CD4-positive, alpha-beta T cell treated with Interleukin-1 beta for 1 hour (primary cell): ENCODE measurements around the gene IRAK2.
"Not testable (repeated sequence)": the region's sequence is repeated elsewhere in the genome, so short reads cannot be mapped to it uniquely, and the experiment has no call there.

ENCODE experiments used
- DNase-seq, 2 donors: peaks; one replicate each; pipeline ENCODE4 v3.0.0-alpha.2; 2020 to 2022

IRAK2 gene

GRCh38 chr3:10260211-10260701 is 95.5 kb downstream of the IRAK2 start:
- no peak for DNase-seq

DNA sequence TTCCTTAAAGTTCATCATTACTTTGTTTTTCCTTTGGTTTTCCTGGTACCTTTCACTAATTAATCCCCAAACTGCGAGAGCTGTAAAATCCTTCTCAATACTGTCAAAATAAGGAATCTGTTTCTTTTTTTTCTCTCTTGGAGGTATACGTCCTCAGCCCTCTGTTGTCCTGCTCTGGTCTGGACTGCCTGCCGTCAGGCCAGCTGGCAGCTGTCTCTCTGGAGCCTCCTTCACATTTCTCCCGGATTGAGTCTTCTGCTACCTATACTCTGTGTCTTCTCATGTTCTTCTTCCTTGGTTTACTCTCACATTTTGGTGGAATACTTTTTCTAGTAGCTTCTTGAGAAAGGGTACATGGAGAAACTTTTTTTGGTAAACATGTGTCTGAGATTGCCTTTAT is 97.3 kb downstream of the IRAK2 start:
- no peak for DNase-seq

GRCh38 chr3:10263646-10264363 is 99.1 kb downstream of the IRAK2 start:
- DNase-seq: peak; percentile 49 to 68

DNA sequence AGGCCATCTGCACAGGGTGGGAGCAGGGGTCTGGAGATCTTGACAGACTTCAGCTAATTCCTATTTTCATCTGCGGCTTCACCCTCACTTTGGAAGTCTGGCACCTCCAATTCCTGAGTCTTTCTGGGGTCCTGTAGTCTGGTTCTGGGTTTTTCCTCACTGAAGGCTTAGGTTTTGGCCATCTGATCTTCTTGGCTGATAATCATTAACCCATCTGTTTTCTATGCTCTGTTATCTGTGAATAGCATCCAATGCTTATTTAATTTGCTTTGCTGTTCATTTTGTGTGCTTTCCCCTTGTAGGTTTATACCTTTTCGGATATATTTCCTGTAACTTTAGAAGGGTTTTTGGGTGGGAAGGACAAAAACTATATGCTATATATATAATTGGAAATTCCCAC is 101.1 kb downstream of the IRAK2 start:
- DNase-seq: no peak

DNA sequence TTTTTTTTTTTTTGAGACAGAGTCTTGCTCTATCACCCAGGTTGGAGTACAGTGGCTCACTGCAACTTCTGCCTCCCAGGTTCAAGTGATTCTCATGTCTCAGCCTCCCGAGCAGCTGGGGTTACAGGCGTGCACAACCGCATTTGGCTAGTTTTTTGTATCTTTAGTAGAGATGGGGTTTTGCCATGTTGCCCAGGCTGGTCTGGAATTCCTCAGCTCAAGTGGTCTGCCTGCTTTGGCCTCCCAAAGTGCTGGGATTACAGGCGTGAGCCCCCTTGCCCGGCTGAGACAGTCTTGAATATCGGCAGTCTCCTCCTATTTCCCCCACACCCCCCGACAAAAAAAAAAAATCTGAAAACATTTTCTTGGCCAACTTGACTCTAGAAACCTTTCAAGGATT is 102.2 kb downstream of the IRAK2 start:
- not testable (repeated sequence) for DNase-seq

DNA sequence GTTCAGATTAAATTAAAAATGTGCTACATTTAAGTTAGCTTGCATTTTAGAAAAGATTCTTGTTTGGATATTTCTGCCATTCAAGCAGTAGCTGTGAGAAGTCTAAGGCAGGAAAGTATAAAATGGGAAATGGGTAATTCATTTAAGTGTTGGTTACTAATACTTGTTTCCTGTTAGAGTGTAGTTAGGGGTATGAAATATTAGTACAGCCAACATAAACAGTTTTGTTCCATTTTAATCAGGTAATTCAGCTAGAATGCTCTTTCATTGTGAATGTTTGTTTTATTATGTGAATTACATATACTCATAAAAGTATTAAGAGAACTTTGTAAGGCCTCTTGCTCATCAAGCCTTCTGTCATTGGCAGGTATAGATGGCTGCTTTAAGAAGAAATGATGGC is 103.4 kb downstream of the IRAK2 start:
- no peak for DNase-seq

DNA sequence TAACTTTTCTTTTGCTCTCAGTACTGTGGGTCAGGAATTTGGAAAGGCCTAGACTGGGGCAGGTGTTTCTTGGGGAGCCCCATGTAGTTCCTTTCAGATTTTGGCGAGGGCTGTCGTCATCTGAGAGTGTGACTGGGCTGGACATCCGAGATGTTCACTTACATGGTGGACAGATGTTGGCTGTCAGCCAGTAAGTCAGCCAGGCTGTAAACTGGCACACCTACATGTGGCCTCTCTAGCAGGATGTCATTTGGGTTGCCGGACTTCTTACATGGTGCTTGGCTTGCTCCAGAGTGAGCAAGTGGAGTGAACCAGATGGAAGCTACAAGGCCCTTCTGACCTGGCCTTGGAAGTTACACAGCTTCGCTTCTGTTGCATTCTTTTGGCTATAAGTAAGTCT is 104.2 kb downstream of the IRAK2 start:
- no peak for DNase-seq

GRCh38 chr3:10269443-10269842 is 104.7 kb downstream of the IRAK2 start:
- no peak for DNase-seq

DNA sequence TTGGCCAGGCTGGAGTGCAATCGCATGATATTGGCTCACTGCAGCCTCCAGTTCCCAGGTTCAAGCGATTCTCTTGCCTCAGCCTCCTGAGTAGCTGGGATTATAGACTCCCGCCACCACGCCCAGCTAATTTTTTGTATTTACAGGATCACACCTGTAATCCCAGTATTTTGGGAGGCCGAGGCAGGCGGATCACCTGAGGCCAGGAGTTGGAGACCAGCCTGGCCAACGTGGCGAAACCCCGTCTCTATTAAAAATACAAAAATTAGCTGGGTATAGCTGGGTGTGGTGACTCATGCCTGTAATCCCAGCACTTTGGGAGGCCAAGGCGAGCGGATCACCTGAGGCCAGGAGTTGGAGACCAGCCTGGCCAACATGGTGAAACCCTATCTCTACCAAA is 107.8 kb downstream of the IRAK2 start:
- DNase-seq: not testable (repeated sequence)

- no peak for DNase-seq
Measured at GRCh38 chr3:10272977-10273376, 108.3 kb downstream of the IRAK2 start.

DNA sequence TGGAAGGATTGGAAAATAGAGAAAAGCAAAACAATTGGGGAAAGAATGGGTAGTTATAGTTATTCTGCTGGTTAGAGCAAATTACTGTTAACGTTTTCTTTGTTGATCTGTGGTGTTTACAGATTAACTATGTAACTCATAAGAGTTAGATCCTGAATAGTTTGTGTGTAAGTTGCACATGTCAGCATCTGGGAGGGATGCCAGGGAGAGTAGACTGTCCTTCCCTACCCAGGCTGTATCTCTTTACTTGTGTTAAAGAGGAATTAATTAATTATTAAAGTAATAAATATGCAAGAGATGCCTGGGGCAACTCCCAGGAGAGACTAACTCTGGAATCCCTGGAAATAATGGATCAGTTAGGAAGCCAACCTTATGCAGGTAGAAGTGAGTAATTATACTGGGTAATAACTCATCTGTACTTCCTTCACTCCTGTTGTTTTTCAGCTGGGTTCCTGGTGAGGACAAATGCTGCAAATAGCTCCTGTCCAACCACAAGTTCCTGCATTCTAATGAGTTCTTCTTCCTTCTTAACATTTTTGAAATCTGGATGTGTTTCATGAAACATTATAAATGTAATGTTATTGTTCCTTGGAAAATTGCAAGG is 109.1 kb downstream of the IRAK2 start:
- no peak for DNase-seq

DNA sequence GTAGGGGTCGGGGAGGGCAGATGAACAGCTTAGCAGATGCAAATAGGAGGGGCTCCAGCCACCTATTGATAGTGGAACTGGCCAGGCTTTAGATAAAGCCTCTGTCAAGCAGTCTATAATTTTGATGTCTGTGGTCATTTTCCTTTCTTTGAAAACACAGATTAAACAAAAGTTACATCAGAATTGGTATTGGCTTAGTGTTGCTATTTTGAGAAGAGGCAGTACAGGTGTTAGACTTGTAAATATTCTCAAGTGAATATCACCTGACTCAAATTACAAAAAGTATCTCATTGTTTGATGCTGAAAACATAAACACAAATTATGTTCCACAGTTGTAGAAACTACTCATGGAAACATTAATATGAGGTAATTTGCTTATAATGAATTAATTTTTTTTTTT is 109.9 kb downstream of the IRAK2 start:
- no peak for DNase-seq

GRCh38 chr3:10277115-10277625 is 112.5 kb downstream of the IRAK2 start:
- DNase-seq: no peak

GRCh38 chr3:10278501-10278900 is 113.8 kb downstream of the IRAK2 start:
- no peak for DNase-seq

DNA sequence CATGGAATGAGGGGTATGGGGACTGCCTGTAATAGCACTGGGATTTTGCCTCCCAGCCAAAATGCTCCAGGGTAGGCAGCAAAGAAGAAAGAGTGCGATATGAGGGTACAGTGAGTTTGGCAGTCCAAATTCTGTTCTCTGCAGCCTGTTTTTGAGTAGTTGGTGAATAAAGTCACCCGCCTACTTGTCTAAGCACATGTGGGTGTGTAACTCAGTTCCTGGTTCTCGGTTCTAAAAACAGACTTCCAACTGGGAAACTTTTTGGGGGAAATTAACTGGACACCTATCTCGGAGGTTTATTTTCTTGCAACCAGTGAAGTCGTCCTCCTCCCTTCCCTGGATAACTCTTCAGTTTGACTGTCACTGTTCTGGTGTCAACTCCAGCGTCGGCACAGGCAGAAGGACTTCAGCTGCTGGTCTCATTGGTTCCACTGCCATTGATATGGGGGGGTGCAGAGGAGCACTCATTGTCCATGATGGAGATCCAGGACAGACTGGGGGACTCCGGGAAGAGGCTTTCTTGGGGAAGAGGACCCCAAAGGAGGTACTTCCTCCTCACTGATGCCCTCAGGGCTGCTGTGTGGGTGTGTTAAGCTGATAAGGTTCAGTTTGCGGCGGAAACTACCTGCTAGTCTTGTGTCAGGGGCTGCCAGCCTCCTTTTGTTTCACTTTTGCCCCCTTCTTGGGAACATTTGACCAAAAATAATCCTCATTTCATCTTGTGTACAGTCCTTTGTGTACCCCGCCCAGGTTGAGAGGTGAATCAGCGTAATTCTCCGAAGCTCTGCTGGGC is 114.9 kb downstream of the IRAK2 start:
- no peak for DNase-seq

DNA sequence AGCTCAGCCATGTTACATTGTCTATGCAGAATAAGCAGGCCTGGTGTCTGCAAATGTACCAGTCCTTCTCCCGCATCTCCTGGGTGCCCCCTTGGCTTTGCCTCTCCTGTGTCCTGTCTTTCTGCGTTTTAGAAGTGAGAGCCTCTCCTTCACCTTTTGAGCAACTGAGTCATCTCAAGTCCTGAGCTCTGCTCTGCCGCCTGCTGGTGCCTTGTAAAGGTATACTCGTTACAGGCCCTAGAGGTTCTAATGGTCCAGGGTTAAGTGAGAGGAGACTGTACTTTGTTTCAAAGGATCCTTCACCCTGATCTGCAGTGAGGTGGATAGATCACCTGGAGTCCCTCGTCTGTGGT is 115.4 kb downstream of the IRAK2 start:
- no peak for DNase-seq

- no peak for DNase-seq
Measured at GRCh38 chr3:10280571-10280970, 115.9 kb downstream of the IRAK2 start.

DNA sequence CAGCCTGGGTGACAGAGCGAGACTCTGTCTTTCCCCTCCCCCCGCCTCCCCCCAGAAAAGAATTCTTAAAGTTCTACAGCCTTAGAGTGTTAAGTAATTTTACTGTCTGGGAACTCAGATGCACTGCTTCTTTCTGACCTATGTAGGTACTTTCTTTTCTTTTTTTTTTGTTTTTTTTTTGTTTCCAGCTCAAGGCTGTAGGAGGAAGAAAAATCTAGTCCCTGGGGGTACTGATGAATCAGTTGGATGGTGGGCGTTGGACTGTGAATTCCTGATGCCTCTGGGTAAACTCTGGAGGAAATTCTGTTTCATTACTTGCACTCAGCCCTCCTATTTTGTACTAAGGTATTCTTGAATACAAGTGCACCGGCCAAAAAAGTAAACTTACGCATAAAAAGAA is 117.2 kb downstream of the IRAK2 start:
- no peak for DNase-seq

GRCh38 chr3:10283638-10284037 is 118.9 kb downstream of the IRAK2 start:
- DNase-seq: no peak

DNA sequence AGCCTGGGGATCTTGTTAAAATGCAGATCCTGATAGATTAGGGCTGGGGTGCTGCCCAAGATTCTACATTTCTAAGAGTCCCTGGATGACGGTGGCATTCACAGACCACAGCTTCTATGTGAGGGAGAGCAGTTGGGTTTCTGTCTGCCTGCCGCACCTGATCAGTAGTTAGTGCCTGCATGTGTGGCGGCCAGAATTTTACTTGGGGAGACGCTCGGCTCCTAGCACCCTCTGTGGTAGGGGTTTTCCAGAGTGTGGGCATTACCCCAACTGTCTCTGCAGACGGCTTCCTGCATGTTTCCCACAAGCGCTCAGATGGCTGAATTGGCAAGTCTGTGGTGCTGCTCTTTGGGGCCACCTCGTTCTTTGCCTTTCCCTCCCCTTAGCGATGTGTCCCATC is 119.8 kb downstream of the IRAK2 start:
- DNase-seq: peak; percentile 46 to 66

- DNase-seq: no peak
Measured at GRCh38 chr3:10285272-10286132, 120.8 kb downstream of the IRAK2 start.

DNA sequence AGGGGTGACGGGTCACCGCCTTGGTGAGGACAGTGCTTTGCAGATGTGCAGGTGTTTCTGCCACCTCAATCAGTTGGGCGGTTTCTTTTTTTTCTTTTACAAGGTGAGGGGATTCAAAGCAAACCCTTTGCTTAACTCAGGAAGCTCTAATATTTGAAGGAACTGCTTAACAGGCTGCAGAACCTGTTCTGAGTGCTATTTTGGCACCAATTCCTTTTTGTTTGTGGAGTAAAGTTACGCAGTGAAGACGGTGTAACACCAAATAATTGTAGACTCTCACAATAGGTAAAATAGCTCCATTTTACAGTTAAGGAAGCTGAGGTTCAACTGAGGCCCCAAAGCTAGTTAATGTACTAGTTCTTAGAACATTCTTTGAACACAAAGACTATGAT is 121.4 kb downstream of the IRAK2 start:
- DNase-seq: no peak
